SW 1271 (cell line): ENCODE data around the gene PPP2R2D.
"Not testable (repeated sequence)": the region's sequence is repeated elsewhere in the genome, so short reads cannot be mapped to it uniquely, and the experiment has no call there.

Source experiments
- DNase-seq, 2 experiments: peaks; one replicate each; lab custom pipeline; 2025; lab: John Stamatoyannopoulos, UW

Gene PPP2R2D

GRCh38 chr10:131949041-131949862, 48.4 kb downstream of the PPP2R2D start:
- no peak for DNase-seq

- DNase-seq = not testable (repeated sequence)
These were observed 49.1 kb downstream of the PPP2R2D start for GRCh38 chr10:131949908-131950307.

- no peak for DNase-seq
These were observed 53.7 kb downstream of the PPP2R2D start for GRCh38 chr10:131954356-131954965.

GRCh38 chr10:131955591-131956340, 55.0 kb downstream of the PPP2R2D start:
- DNase-seq = no peak

GRCh38 chr10:131959841-131960240, 59.0 kb downstream of the PPP2R2D start:
- no peak for DNase-seq

GRCh38 chr10:131960631-131961046, 59.8 kb downstream of the PPP2R2D start:
- no peak for DNase-seq

GRCh38 chr10:131961047-131961776, 60.4 kb downstream of the PPP2R2D start:
- DNase-seq = no peak

GRCh38 chr10:131961777-131962662, 61.2 kb downstream of the PPP2R2D start:
- DNase-seq = no peak

- DNase-seq = no peak
These were observed 62.5 kb downstream of the PPP2R2D start for GRCh38 chr10:131963350-131963749.

- no peak for DNase-seq
These were observed 63.0 kb downstream of the PPP2R2D start for GRCh38 chr10:131963811-131964210.

GRCh38 chr10:131964298-131964697, 63.5 kb downstream of the PPP2R2D start:
- no peak for DNase-seq

GRCh38 chr10:131968949-131969348, 68.1 kb downstream of the PPP2R2D start:
- no peak for DNase-seq

GRCh38 chr10:131970946-131971345, 70.1 kb downstream of the PPP2R2D start:
- DNase-seq = no peak

GRCh38 chr10:131971591-131971990, 70.8 kb downstream of the PPP2R2D start:
- DNase-seq = no peak

GRCh38 chr10:131972474-131973071, 71.8 kb downstream of the PPP2R2D start:
- no peak for DNase-seq

GRCh38 chr10:131973160-131973951, 72.5 kb downstream of the PPP2R2D start:
- DNase-seq = no peak

- DNase-seq = no peak
These were observed 73.4 kb downstream of the PPP2R2D start for GRCh38 chr10:131974034-131974817.

GRCh38 chr10:131975003-131975402, 74.2 kb downstream of the PPP2R2D start:
- no peak for DNase-seq

- DNase-seq = no peak
These were observed 75.0 kb downstream of the PPP2R2D start for GRCh38 chr10:131975796-131976195.
